SK-N-MC (cell line): ENCODE measurements around the gene LINC00632.

Experiments used
- EZH2 ChIP-seq: fragments of 200-600 bp; sonication (generic); IDR thresholded peaks from one replicate; pipeline ENCODE4 v1.6.1; 2017; ENCODE audit warnings: antibody characterized with exemption
- FOXP2 ChIP-seq: optimal IDR thresholded peaks from 2 replicates; pipeline ENCODE3; 2011; ENCODE audit warnings: mild to moderate bottlenecking, moderate library complexity; ENCODE audit not compliant: insufficient read depth; ENCODE audit errors: extremely low read length, control extremely low read depth
- POLR2AphosphoS5 ChIP-seq: IDR thresholded peaks from 2 replicates; pipeline ENCODE4 v1.6.1; 2012; ENCODE audit warnings: mild to moderate bottlenecking, low read depth, low read length, borderline replicate concordance

DNA sequence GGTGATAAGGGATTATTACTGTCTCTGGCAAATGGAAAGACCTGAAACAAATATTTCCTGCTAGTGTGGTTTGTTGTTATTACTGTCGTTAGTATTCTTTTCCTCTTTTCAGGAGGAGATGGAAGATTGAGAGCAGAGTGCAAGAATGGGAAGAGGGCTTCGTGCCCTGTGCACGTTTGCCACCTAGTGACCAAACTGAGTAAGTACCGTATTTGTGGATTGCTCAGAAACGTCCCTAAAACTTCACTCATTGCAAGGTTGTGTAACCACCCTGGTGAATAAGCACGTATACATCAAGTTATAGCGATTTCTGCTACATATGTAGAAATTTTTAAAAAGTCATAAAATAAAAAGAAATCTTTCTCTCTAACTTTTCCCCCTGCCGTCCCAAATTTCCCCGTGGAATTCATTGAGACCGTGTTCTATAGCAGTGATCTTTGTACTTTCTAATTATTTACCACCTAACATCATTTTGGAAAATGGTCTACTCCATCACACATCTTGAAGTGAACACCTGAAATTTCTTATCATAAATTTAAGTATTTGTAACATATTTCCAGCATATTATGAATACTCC is 24.3 kb downstream of the LINC00632 start:
- no peak for TF ChIP-seq EZH2
- TF ChIP-seq POLR2AphosphoS5: no peak
- TF ChIP-seq FOXP2: no peak
